HG03571 (cell line): Measurements from ENCODE around the gene PLEKHA6.
"Not testable (repeated sequence)": the region's sequence is repeated elsewhere in the genome, so short reads cannot be mapped to it uniquely, and the experiment has no call there.

Experiments used
- ATAC-seq: cut with Tn5 transposase; IDR thresholded peaks from one replicate; pipeline ENCODE4 v1.9.1; 2021; ENCODE audit not compliant: unreplicated experiment

PLEKHA6 gene

GRCh38 chr1:204241914-204242313 is 117.8 kb downstream of the PLEKHA6 start:
- ATAC-seq = no peak

GRCh38 chr1:204241050-204241449 is 118.7 kb downstream of the PLEKHA6 start:
- no peak for ATAC-seq

GRCh38 chr1:204240233-204240632 is 119.5 kb downstream of the PLEKHA6 start:
- ATAC-seq = no peak

GRCh38 chr1:204239401-204239800 is 120.3 kb downstream of the PLEKHA6 start:
- ATAC-seq = not testable (repeated sequence)

GRCh38 chr1:204238520-204238919 is 121.2 kb downstream of the PLEKHA6 start:
- ATAC-seq = not testable (repeated sequence)

- not testable (repeated sequence) for ATAC-seq
Measured at GRCh38 chr1:204237515-204237914, 122.2 kb downstream of the PLEKHA6 start.

GRCh38 chr1:204232526-204232925 is 127.2 kb downstream of the PLEKHA6 start:
- no peak for ATAC-seq

GRCh38 chr1:204230211-204230610 is 129.5 kb downstream of the PLEKHA6 start:
- no peak for ATAC-seq

- no peak for ATAC-seq
Measured at GRCh38 chr1:204228896-204229295, 130.8 kb downstream of the PLEKHA6 start.

GRCh38 chr1:204227996-204228785 is 131.5 kb downstream of the PLEKHA6 start:
- no peak for ATAC-seq

- no peak for ATAC-seq
Measured at GRCh38 chr1:204227351-204227750, 132.4 kb downstream of the PLEKHA6 start.

- ATAC-seq = no peak
Measured at GRCh38 chr1:204225841-204226735, 133.6 kb downstream of the PLEKHA6 start.

GRCh38 chr1:204224655-204225054 is 135.1 kb downstream of the PLEKHA6 start:
- no peak for ATAC-seq

GRCh38 chr1:204223129-204223860 is 136.4 kb downstream of the PLEKHA6 start:
- no peak for ATAC-seq

GRCh38 chr1:204222764-204223055 is 137.0 kb downstream of the PLEKHA6 start:
- ATAC-seq = no peak

GRCh38 chr1:204222006-204222763 is 137.5 kb downstream of the PLEKHA6 start:
- ATAC-seq = no peak

GRCh38 chr1:204221271-204221670 is 138.5 kb downstream of the PLEKHA6 start:
- no peak for ATAC-seq

GRCh38 chr1:204219971-204220616 is 139.6 kb downstream of the PLEKHA6 start:
- ATAC-seq = no peak

- no peak for ATAC-seq
Measured at GRCh38 chr1:204218552-204218951, 141.2 kb downstream of the PLEKHA6 start.

- ATAC-seq = no peak
Measured at GRCh38 chr1:204217648-204218000, 142.1 kb downstream of the PLEKHA6 start.
